Thymus (tissue), 11 donors: ENCODE data around the gene POU2AF3. TPM values are rescaled to one million over a fixed set of nuclear protein-coding genes. Genes with fewer than 3 reads are reported as not detected.

Source experiments
- DNase-seq, 9 donors: peaks; one replicate each; pipeline ENCODE4 v3.0.0-alpha.2; 2013; ENCODE audit warnings: low spot score in 9 of 9, low read depth in 6 of 9, missing footprints in 1 of 9
- H3K27ac ChIP-seq, 2 donors: one replicate each; pipeline ENCODE4 v1.5.1; 2013; ENCODE audit warnings: control low read depth in 1 of 2, low read depth in 1 of 2, low read length in 1 of 2, mild to moderate bottlenecking in 1 of 2, moderate library complexity in 1 of 2
- H3K27me3 ChIP-seq, 2 donors: one replicate each; pipeline ENCODE4 v1.5.1; 2013; ENCODE audit warnings: low read length in 1 of 2; ENCODE audit not compliant: control insufficient read depth in 2 of 2, insufficient read depth in 1 of 2
- H3K36me3 ChIP-seq, 2 donors: one replicate each; pipeline ENCODE4 v1.5.1; 2013; ENCODE audit warnings: low read length in 1 of 2, mild to moderate bottlenecking in 1 of 2, moderate library complexity in 1 of 2; ENCODE audit not compliant: control insufficient read depth in 2 of 2, insufficient read depth in 2 of 2
- H3K4me1 ChIP-seq, 2 donors: one replicate each; pipeline ENCODE4 v1.5.1; 2013; ENCODE audit warnings: low read length in 2 of 2; ENCODE audit not compliant: control insufficient read depth in 2 of 2, insufficient read depth in 2 of 2
- H3K4me3 ChIP-seq, 2 donors: one replicate each; pipeline ENCODE4 v1.5.1; 2013; ENCODE audit warnings: low read length in 2 of 2, control low read depth in 1 of 2, mild to moderate bottlenecking in 1 of 2
- H3K9me3 ChIP-seq, 2 donors: one replicate each; pipeline ENCODE4 v1.5.1; 2013; ENCODE audit warnings: low read length in 1 of 2, mild to moderate bottlenecking in 1 of 2; ENCODE audit not compliant: control insufficient read depth in 2 of 2, insufficient read depth in 1 of 2
- WGBS: extraction: QIAGEN DNeasy Blood & Tissue Kit; methylation state at CpG from one replicate; pipeline ENCODE4 v1.1.7; 2013; 5-methylcytosine and 5-hydroxymethylcytosine counted together
- polyA plus RNA-seq: library from polyadenylated mRNA; stranded (reverse); fragments of 200-250 nt; gene quantifications from one replicate; pipeline ENCODE4 v1.2.3, GENCODE V29; 2013
- total RNA-seq: library from RNA; stranded (reverse); fragments of 120-200 nt; gene quantifications from one replicate; pipeline ENCODE4 v1.2.4, GENCODE V29; 2013
- donor health status: healthy.

Gene POU2AF3
- total and polyA plus RNA-seq, 2 donors: 2.7 to 3.5 TPM

GRCh38 chr11:111297696-111298095 lies 650 bp upstream of the POU2AF3 start:
- H3K27ac ChIP-seq: no peak overlapping the region
- DNase-seq: no peak
- H3K4me3 ChIP-seq: no peak overlapping the region
- H3K27me3 ChIP-seq: peaks cover 31 to 55% of the 10 kb centered on the region in 2 donors
- WGBS: 98% methylated on average over 10 of the region's 10 CpGs
- no peaks in the 10 kb centered on the region for H3K36me3 ChIP-seq
- H3K9me3 ChIP-seq: no peaks in the 10 kb centered on the region
- H3K4me1 ChIP-seq: no peaks in the 10 kb centered on the region

GRCh38 chr11:111299101-111300026 lies 1.0 kb downstream of the POU2AF3 start:
- no peaks in the 10 kb centered on the region for H3K36me3 ChIP-seq
- H3K27ac ChIP-seq: peak overlapping the region in 1 of 2 donors; percentile 32
- H3K9me3 ChIP-seq: no peaks in the 10 kb centered on the region
- no peak for DNase-seq
- no peaks in the 10 kb centered on the region for H3K4me1 ChIP-seq
- H3K27me3 ChIP-seq: peaks cover 31 to 61% of the 10 kb centered on the region in 2 donors
- WGBS: 4% methylated on average over 77 of the region's 77 CpGs
- H3K4me3 ChIP-seq: peak overlapping the region; percentile 24 to 33

GRCh38 chr11:111300569-111300968 lies 2.2 kb downstream of the POU2AF3 start:
- Histone ChIP-seq H3K9me3 (no peaks in the 10 kb centered on the region), H3K4me3 (no peak overlapping the region), H3K27me3 (peaks cover 31 to 68% of the 10 kb centered on the region in 2 donors), H3K4me1 (no peaks in the 10 kb centered on the region), H3K36me3 (no peaks in the 10 kb centered on the region), H3K27ac (no peak overlapping the region)
- no peak for DNase-seq
- WGBS: 96% methylated on average over 9 of the region's 9 CpGs

- Histone ChIP-seq H3K36me3 (no peaks in the 10 kb centered on the region), H3K27ac (no peak overlapping the region), H3K27me3 (peaks cover 31 to 71% of the 10 kb centered on the region in 2 donors), H3K4me3 (no peak overlapping the region), H3K4me1 (no peaks in the 10 kb centered on the region), H3K9me3 (no peaks in the 10 kb centered on the region)
- 96% methylated on average over 5 of the region's 5 CpGs for WGBS
- no peak for DNase-seq
Observed at GRCh38 chr11:111301004-111301841, 2.9 kb downstream of the POU2AF3 start.

- H3K9me3 ChIP-seq: no peaks in the 10 kb centered on the region
- no peaks in the 10 kb centered on the region for H3K36me3 ChIP-seq
- no peak overlapping the region for H3K4me3 ChIP-seq
- H3K27ac ChIP-seq: no peak overlapping the region
- no peaks in the 10 kb centered on the region for H3K4me1 ChIP-seq
- DNase-seq: no peak
- 96% methylated on average over 3 of the region's 3 CpGs for WGBS
- peaks cover 31 to 71% of the 10 kb centered on the region in 2 donors for H3K27me3 ChIP-seq
Observed at GRCh38 chr11:111301842-111302118, 3.4 kb downstream of the POU2AF3 start.

GRCh38 chr11:111302298-111302697 lies 4.0 kb downstream of the POU2AF3 start:
- DNase-seq: no peak
- Histone ChIP-seq H3K36me3 (no peaks in the 10 kb centered on the region), H3K4me1 (no peaks in the 10 kb centered on the region), H3K27me3 (peaks cover 31 to 66% of the 10 kb centered on the region in 2 donors), H3K9me3 (no peaks in the 10 kb centered on the region), H3K27ac (no peak overlapping the region), H3K4me3 (no peak overlapping the region)
- 80% methylated on average over 3 of the region's 3 CpGs for WGBS

GRCh38 chr11:111303461-111303860 lies 5.1 kb downstream of the POU2AF3 start:
- no peak for DNase-seq
- H3K27ac ChIP-seq: no peak overlapping the region
- H3K4me3 ChIP-seq: no peak overlapping the region
- peaks cover 0 to 3% of the 10 kb centered on the region in 2 donors for H3K4me1 ChIP-seq
- H3K36me3 ChIP-seq: no peaks in the 10 kb centered on the region
- 88% methylated on average over 4 of the region's 4 CpGs for WGBS
- H3K27me3 ChIP-seq: peaks cover 23 to 60% of the 10 kb centered on the region in 2 donors
- no peaks in the 10 kb centered on the region for H3K9me3 ChIP-seq

GRCh38 chr11:111305162-111305802 lies 6.9 kb downstream of the POU2AF3 start:
- H3K4me3 ChIP-seq: no peak overlapping the region
- 90% methylated on average over 5 of the region's 5 CpGs for WGBS
- DNase-seq: no peak
- peaks cover 0 to 3% of the 10 kb centered on the region in 2 donors for H3K4me1 ChIP-seq
- H3K27me3 ChIP-seq: peaks cover 6 to 42% of the 10 kb centered on the region in 2 donors
- no peak overlapping the region for H3K27ac ChIP-seq
- H3K36me3 ChIP-seq: no peaks in the 10 kb centered on the region
- no peaks in the 10 kb centered on the region for H3K9me3 ChIP-seq
